GM19351 (cell line): ENCODE data around the gene PCDH10.
"Not testable (repeated sequence)": the region's sequence is repeated elsewhere in the genome, so short reads cannot be mapped to it uniquely, and the experiment has no call there.

Source experiments
- ATAC-seq: cut with Tn5 transposase; IDR thresholded peaks from one replicate; pipeline ENCODE4 v1.9.1; 2021; ENCODE audit warnings: mild to moderate bottlenecking, moderate library complexity; ENCODE audit not compliant: unreplicated experiment

Gene PCDH10

GRCh38 chr4:133208694-133209285, 59.7 kb downstream of the PCDH10 start:
- ATAC-seq, result no peak

- no peak for ATAC-seq
These were observed 84.8 kb downstream of the PCDH10 start for GRCh38 chr4:133233922-133234321.

- ATAC-seq, result not testable (repeated sequence)
These were observed 91.4 kb downstream of the PCDH10 start for GRCh38 chr4:133240451-133240850.
